Immature natural killer cell (primary cell): ENCODE data around the gene TMC6. TPM values are rescaled to one million over a fixed set of nuclear protein-coding genes. Genes with fewer than 3 reads are reported as not detected.
"Not testable (repeated sequence)": the region's sequence is repeated elsewhere in the genome, so short reads cannot be mapped to it uniquely, and the experiment has no call there.

ENCODE experiments used
- DNase-seq, 3 donors: peaks; one replicate each; pipeline ENCODE4 v3.0.0; 2022; ENCODE audit warnings: mixed read lengths in 1 of 3
- H3K27ac Mint-ChIP-seq, 6 donors: one replicate each; pipeline ENCODE4 v1.8.0; 2020; ENCODE audit warnings: mixed read lengths in 6 of 6, mild to moderate bottlenecking in 5 of 6, inconsistent platforms in 4 of 6, moderate library complexity in 3 of 6
- H3K27me3 Mint-ChIP-seq, 3 donors: one replicate each; pipeline ENCODE4 v1.8.0; 2020 to 2021; ENCODE audit warnings: low read depth in 3 of 3, mild to moderate bottlenecking in 3 of 3, mixed read lengths in 3 of 3, moderate library complexity in 3 of 3, inconsistent platforms in 1 of 3
- H3K36me3 Mint-ChIP-seq, 3 donors: one replicate each; pipeline ENCODE4 v1.8.0; 2020; ENCODE audit warnings: mixed read lengths in 3 of 3, inconsistent platforms in 2 of 3, mild to moderate bottlenecking in 2 of 3
- H3K4me1 Mint-ChIP-seq, 2 donors: one replicate each; pipeline ENCODE4 v1.8.0; 2020; ENCODE audit warnings: inconsistent platforms in 2 of 2, mild to moderate bottlenecking in 2 of 2, mixed read lengths in 2 of 2, moderate library complexity in 1 of 2
- H3K4me3 Mint-ChIP-seq, 5 donors: one replicate each; pipeline ENCODE4 v1.8.0; 2020; ENCODE audit warnings: mild to moderate bottlenecking in 5 of 5, mixed read lengths in 5 of 5, inconsistent platforms in 3 of 5, moderate library complexity in 3 of 5
- H3K9me3 Mint-ChIP-seq, 6 donors: one replicate each; pipeline ENCODE4 v1.8.0; 2020; ENCODE audit warnings: mild to moderate bottlenecking in 6 of 6, mixed read lengths in 6 of 6, inconsistent platforms in 4 of 6, moderate library complexity in 3 of 6
- polyA plus RNA-seq, 3 donors: library from polyadenylated mRNA; unstranded; fragments of 300-500 nt; fragmentation: Illumina TruSeq; gene quantifications; one replicate each; pipeline ENCODE4 v1.2.3, GENCODE V29; 2021

The TMC6 gene
- polyA plus RNA-seq, 3 donors from 2014 or later: 194 to 262 (median 203) TPM

GRCh38 chr17:78095035-78095434 lies 33.5 kb downstream of the TMC6 start:
- H3K9me3 Mint-ChIP-seq: no peaks in the 10 kb centered on the region
- peaks cover 0 to 4% (median 2%) of the 10 kb centered on the region in 3 donors for H3K27me3 Mint-ChIP-seq
- peaks cover 18 to 76% (median 22%) of the 10 kb centered on the region in 3 donors for H3K36me3 Mint-ChIP-seq
- no peak overlapping the region for H3K4me3 Mint-ChIP-seq
- no peak for DNase-seq
- no peaks in the 10 kb centered on the region for H3K4me1 Mint-ChIP-seq
- peak overlapping the region in 1 of 6 donors; percentile 45 for H3K27ac Mint-ChIP-seq

DNA sequence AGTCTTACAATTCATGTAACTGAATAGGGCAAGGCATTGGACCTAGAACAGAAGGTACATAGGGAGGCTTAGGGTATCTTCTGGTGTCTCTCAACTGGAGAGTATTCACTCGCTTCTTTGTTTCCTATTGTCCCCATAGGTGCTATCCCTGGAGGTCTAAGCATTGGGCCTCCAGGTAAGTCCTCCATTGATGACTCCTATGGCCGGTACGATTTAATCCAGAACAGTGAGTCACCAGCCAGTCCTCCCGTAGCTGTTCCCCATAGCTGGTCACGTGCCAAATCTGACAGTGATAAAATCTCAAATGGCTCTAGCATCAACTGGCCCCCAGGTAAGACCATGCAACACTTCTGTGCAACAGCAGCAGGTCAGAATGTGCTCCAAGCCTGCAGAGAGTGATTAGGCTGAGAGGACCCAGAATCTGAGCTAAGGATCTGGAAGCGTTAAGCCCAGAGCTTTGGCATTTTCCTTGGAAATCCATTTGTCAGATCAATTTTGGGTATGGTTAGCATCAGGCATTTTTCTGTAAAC lies 35.7 kb downstream of the TMC6 start:
- H3K9me3 Mint-ChIP-seq: no peaks in the 10 kb centered on the region
- peaks cover 13 to 67% (median 35%) of the 10 kb centered on the region in 3 donors for H3K36me3 Mint-ChIP-seq
- peak overlapping the region in 1 of 6 donors; percentile 34 for H3K27ac Mint-ChIP-seq
- no peaks in the 10 kb centered on the region for H3K4me1 Mint-ChIP-seq
- no peak for DNase-seq
- H3K27me3 Mint-ChIP-seq: peaks cover 0 to 2% (median 0%) of the 10 kb centered on the region in 3 donors
- no peak overlapping the region for H3K4me3 Mint-ChIP-seq

DNA sequence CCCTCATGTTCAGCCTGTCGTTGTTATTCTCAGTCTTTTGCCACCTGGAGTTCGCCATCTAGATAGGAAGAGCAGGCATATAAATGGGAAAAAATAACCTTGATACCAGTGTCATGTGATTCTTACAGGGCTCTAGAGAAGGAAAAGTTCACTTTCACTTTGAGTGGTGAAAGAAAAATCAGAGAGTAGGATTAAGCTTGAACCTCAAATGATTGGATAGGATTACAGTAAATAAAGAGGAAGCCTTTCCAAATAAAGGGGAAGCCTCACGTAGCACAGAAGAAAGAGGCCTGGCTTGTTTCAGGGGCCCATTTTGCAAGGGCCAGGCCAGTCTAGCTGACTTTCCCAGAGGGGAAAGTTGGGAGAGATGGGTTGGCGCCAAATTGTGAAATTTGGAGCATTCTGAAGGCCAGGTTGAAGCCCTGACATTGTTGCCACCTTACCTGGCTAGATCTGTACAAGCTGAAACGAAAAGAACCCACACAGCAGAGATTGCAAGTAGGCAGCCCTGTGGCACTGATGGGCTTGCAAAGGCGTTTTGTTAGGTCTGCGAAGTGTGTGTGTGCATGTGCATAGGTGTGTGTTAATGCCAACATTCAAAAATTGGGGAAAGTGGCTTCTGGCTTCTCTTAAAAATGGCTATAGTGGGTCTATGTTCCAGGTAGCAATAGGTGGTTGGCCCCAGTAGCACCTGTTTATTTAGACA lies 38.8 kb downstream of the TMC6 start:
- Mint-ChIP-seq H3K27me3 (peaks cover 0 to 4% (median 0%) of the 10 kb centered on the region in 3 donors), H3K4me1 (no peaks in the 10 kb centered on the region), H3K4me3 (no peak overlapping the region), H3K27ac (peak overlapping the region in 2 of 6 donors; percentile 39 to 43), H3K9me3 (no peaks in the 10 kb centered on the region), H3K36me3 (peaks cover 18 to 67% (median 49%) of the 10 kb centered on the region in 3 donors)
- no peak for DNase-seq

- Mint-ChIP-seq H3K27ac (no peak overlapping the region), H3K27me3 (peaks cover 0 to 4% (median 0%) of the 10 kb centered on the region in 3 donors), H3K4me1 (no peaks in the 10 kb centered on the region), H3K4me3 (no peak overlapping the region), H3K9me3 (no peaks in the 10 kb centered on the region), H3K36me3 (peaks cover 18 to 63% (median 48%) of the 10 kb centered on the region in 3 donors)
- no peak for DNase-seq
Measured at GRCh38 chr17:78088529-78088928, 40.0 kb downstream of the TMC6 start.

- H3K36me3 Mint-ChIP-seq: peaks cover 13 to 59% (median 42%) of the 10 kb centered on the region in 3 donors
- no peak for DNase-seq
- H3K27ac Mint-ChIP-seq: peak overlapping the region in 1 of 6 donors; percentile 67
- peaks cover 0 to 6% (median 0%) of the 10 kb centered on the region in 3 donors for H3K27me3 Mint-ChIP-seq
- no peaks in the 10 kb centered on the region for H3K9me3 Mint-ChIP-seq
- H3K4me1 Mint-ChIP-seq: no peaks in the 10 kb centered on the region
- no peak overlapping the region for H3K4me3 Mint-ChIP-seq
Measured at GRCh38 chr17:78086740-78087139, 41.8 kb downstream of the TMC6 start.

DNA sequence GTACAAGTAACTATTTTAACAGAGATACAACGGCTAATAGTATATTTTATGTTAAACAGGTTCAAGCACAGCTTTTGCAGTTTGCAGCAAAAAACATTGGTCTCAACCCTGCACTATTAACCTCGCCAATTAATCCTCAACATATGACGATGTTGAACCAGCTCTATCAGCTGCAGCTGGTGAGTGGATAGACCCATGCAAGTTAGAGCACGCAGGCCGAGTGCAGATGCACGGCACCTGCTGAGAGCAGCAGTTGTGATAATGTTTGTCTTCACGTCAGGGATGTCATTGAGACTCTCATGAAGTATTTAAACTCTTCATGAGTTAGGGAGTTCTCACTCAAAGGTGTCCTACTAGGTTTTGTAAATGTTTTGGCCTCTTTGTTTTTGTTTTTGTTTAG lies 45.6 kb downstream of the TMC6 start:
- Mint-ChIP-seq H3K9me3 (no peaks in the 10 kb centered on the region), H3K4me1 (no peaks in the 10 kb centered on the region), H3K4me3 (no peak overlapping the region), H3K27ac (no peak overlapping the region), H3K36me3 (peaks cover 5 to 54% (median 26%) of the 10 kb centered on the region in 3 donors), H3K27me3 (peaks cover 0 to 6% (median 0%) of the 10 kb centered on the region in 3 donors)
- DNase-seq: no peak

DNA sequence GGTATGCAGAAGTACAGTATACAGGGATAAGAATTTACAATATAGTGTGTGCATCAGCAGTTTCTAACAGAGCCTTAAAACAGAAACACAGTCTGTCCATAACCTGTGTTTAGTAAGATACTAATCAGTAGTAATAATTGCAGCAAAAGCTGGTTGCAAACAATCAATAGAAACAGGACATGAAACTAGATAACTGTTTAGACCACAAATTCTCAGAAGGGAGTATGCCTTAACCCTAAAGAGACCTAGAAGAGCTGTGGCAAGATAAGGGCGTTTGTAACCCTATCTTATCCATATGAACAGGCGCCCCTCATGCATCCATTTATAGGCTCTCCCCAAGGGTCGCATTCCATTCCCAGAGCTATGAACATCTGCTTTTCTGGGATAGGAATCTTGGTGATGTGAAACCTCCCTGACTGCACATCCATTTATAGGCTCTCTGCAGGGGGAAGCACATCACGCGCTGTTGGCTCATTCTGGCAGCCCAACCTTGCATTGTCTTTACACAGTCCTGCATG lies 46.1 kb downstream of the TMC6 start:
- H3K27ac Mint-ChIP-seq, DNase-seq, H3K9me3 Mint-ChIP-seq, H3K27me3 Mint-ChIP-seq, H3K4me1 Mint-ChIP-seq, H3K4me3 Mint-ChIP-seq: not testable (repeated sequence)
- H3K36me3 Mint-ChIP-seq: peaks cover 5 to 55% (median 20%) of the 10 kb centered on the region in 3 donors

DNA sequence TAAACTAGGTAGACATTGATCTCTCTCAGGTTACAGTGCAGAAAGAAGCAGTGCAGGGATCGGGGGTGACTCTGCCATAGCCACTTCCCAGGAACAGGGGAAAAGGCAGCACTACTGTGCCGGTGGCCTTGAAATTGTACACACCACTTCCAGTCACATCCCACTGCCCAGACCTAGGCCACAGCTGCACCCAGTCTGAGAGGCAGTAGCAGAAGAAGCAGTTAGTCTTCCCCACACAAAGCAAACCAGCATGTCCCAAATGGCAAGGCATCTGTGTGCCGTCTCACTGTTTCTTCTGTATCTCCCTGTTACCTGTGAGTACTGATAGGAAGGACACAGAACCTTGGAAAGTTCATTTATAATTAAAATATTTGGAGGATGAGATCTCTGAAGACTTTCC lies 47.0 kb downstream of the TMC6 start:
- H3K27ac Mint-ChIP-seq: peak overlapping the region in 1 of 6 donors; percentile 31
- H3K4me3 Mint-ChIP-seq: no peak overlapping the region
- no peaks in the 10 kb centered on the region for H3K9me3 Mint-ChIP-seq
- no peak for DNase-seq
- H3K27me3 Mint-ChIP-seq: peaks cover 0 to 2% (median 0%) of the 10 kb centered on the region in 3 donors
- peaks cover 7 to 54% (median 15%) of the 10 kb centered on the region in 3 donors for H3K36me3 Mint-ChIP-seq
- no peaks in the 10 kb centered on the region for H3K4me1 Mint-ChIP-seq

GRCh38 chr17:78079253-78079652 lies 49.3 kb downstream of the TMC6 start:
- DNase-seq: no peak
- H3K36me3 Mint-ChIP-seq: peaks cover 12 to 61% (median 17%) of the 10 kb centered on the region in 3 donors
- peak overlapping the region in 1 of 6 donors; percentile 39 for H3K27ac Mint-ChIP-seq
- no peaks in the 10 kb centered on the region for H3K9me3 Mint-ChIP-seq
- H3K4me3 Mint-ChIP-seq: no peak overlapping the region
- peaks cover 0 to 3% (median 2%) of the 10 kb centered on the region in 3 donors for H3K27me3 Mint-ChIP-seq
- H3K4me1 Mint-ChIP-seq: no peaks in the 10 kb centered on the region

GRCh38 chr17:78075545-78075944 lies 53.0 kb downstream of the TMC6 start:
- no peaks in the 10 kb centered on the region for H3K9me3 Mint-ChIP-seq
- H3K27ac Mint-ChIP-seq: no peak overlapping the region
- peaks cover 7 to 60% (median 27%) of the 10 kb centered on the region in 3 donors for H3K36me3 Mint-ChIP-seq
- peaks cover 0 to 3% (median under 1%) of the 10 kb centered on the region in 3 donors for H3K27me3 Mint-ChIP-seq
- no peaks in the 10 kb centered on the region for H3K4me1 Mint-ChIP-seq
- no peak for DNase-seq
- no peak overlapping the region for H3K4me3 Mint-ChIP-seq

DNA sequence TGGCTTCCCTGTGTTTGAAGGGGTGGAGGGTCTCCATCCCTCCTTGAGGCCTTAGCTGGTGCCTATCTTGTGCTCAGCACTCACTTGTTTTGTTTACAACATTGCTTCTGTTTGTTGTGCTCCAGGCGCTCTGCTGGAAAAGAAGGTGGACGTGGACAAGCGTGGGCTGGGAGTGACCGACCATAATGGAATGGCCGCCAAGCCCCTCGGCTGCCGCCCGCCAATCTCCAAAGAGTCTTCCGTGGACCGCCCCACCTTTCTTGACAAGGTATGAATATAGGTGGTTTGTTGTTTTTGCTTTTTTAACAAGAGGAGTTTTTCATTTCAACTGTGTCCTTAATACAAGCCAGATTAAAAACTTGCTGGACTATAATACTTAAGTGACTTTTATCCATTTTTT lies 53.5 kb downstream of the TMC6 start:
- Mint-ChIP-seq H3K36me3 (peaks cover 7 to 62% (median 30%) of the 10 kb centered on the region in 3 donors), H3K27ac (peak overlapping the region in 1 of 6 donors; percentile 63), H3K4me1 (no peaks in the 10 kb centered on the region), H3K9me3 (no peaks in the 10 kb centered on the region), H3K4me3 (no peak overlapping the region), H3K27me3 (peaks cover 0 to 3% (median 2%) of the 10 kb centered on the region in 3 donors)
- DNase-seq: no peak

- H3K27ac Mint-ChIP-seq: no peak overlapping the region
- H3K36me3 Mint-ChIP-seq: peaks cover 7 to 53% (median 34%) of the 10 kb centered on the region in 3 donors
- no peaks in the 10 kb centered on the region for H3K9me3 Mint-ChIP-seq
- peaks cover 0 to 3% (median 2%) of the 10 kb centered on the region in 3 donors for H3K27me3 Mint-ChIP-seq
- no peak overlapping the region for H3K4me3 Mint-ChIP-seq
- DNase-seq: no peak
- no peaks in the 10 kb centered on the region for H3K4me1 Mint-ChIP-seq
Measured at GRCh38 chr17:78072961-78073360, 55.6 kb downstream of the TMC6 start.

GRCh38 chr17:78069695-78070094 lies 58.9 kb downstream of the TMC6 start:
- Mint-ChIP-seq H3K27ac (no peak overlapping the region), H3K27me3 (peaks cover 0 to 2% (median 0%) of the 10 kb centered on the region in 3 donors), H3K9me3 (no peaks in the 10 kb centered on the region), H3K4me1 (no peaks in the 10 kb centered on the region), H3K4me3 (no peak overlapping the region), H3K36me3 (peaks cover 11 to 44% (median 24%) of the 10 kb centered on the region in 3 donors)
- no peak for DNase-seq

DNA sequence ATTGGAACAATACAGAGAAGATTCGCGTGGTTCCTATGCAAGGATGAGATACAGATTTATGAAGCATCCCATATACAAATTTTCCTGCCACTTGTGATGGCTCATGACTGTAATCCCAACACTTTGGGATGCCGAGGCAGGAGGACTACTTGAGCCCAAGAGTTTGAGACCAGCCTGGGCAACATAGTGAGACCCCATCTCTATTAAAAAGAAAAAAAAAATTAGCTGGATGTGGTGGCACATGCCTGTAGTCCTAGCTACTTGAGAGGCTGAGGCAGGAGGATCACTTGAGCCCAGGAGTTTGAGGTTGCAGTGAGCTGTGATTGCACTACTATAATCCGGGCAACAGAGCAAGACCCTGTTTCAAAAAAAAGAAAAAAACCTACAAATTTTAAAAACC lies 61.6 kb downstream of the TMC6 start:
- H3K9me3 Mint-ChIP-seq, H3K4me1 Mint-ChIP-seq, H3K27me3 Mint-ChIP-seq, H3K27ac Mint-ChIP-seq, H3K4me3 Mint-ChIP-seq, DNase-seq: not testable (repeated sequence)
- H3K36me3 Mint-ChIP-seq: peaks cover 4 to 23% (median 12%) of the 10 kb centered on the region in 3 donors
